Effector memory CD8-positive, alpha-beta T cell (primary cell): ENCODE data around the gene SMYD3.

Experiments
- ATAC-seq: fragments of 150-1000 bp; cut with Tn5 transposase; replicated peaks from 2 replicates; pipeline ENCODE4 v1.10.0; 2021; ENCODE audit warnings: mild to moderate bottlenecking, moderate library complexity
- DNase-seq, 3 experiments: peaks; one replicate each; pipeline ENCODE4 v3.0.0; 2021
- H3K27ac Mint-ChIP-seq, 2 donors: one replicate each; pipeline ENCODE4 v1.8.0; 2022; ENCODE audit warnings: mild to moderate bottlenecking in 2 of 2, mixed read lengths in 2 of 2, moderate library complexity in 2 of 2
- H3K27me3 Mint-ChIP-seq, 2 donors: one replicate each; pipeline ENCODE4 v1.8.0; 2022; ENCODE audit warnings: mixed read lengths in 2 of 2
- H3K36me3 Mint-ChIP-seq: one replicate; pipeline ENCODE4 v1.8.0; 2022; ENCODE audit warnings: mild to moderate bottlenecking, moderate library complexity, mixed read lengths; ENCODE audit not compliant: insufficient read depth
- H3K4me1 Mint-ChIP-seq, 2 donors: one replicate each; pipeline ENCODE4 v1.8.0; 2022; ENCODE audit warnings: low read depth in 2 of 2, mixed read lengths in 2 of 2
- H3K4me3 Mint-ChIP-seq, 2 donors: one replicate each; pipeline ENCODE4 v1.8.0; 2022; ENCODE audit warnings: mild to moderate bottlenecking in 2 of 2, mixed read lengths in 2 of 2, moderate library complexity in 2 of 2
- H3K9me3 Mint-ChIP-seq, 2 donors: one replicate each; pipeline ENCODE4 v1.8.0; 2022; ENCODE audit warnings: mixed read lengths in 2 of 2
- total RNA-seq, 9 experiments: gene quantifications; one replicate each; lab custom pipeline; 2026; lab: John Stamatoyannopoulos, UW

SMYD3 gene
- total RNA-seq: 8.5 to 36.3 (median 15.5) reads per million in 9 experiments

GRCh38 chr1:246506674-246507481 is at the start of gene SMYD3:
Gene SMYD3, minus strand, starts transcription at chr1:246507279.
- ATAC-seq (peak; percentile 83), DNase-seq (peak; percentile 65 to 72 (median 71))
- Mint-ChIP-seq H3K4me1 (peaks cover 22 to 24% of the 10 kb centered on the region in 2 donors), H3K27me3 (no peaks in the 10 kb centered on the region), H3K36me3 (peaks cover 9% of the 10 kb centered on the region), H3K4me3 (peak within 1 kb of the TSS; percentile 85 to 87), H3K27ac (peak within 1 kb of the TSS; percentile 89 to 92), H3K9me3 (no peaks in the 10 kb centered on the region)

DNA sequence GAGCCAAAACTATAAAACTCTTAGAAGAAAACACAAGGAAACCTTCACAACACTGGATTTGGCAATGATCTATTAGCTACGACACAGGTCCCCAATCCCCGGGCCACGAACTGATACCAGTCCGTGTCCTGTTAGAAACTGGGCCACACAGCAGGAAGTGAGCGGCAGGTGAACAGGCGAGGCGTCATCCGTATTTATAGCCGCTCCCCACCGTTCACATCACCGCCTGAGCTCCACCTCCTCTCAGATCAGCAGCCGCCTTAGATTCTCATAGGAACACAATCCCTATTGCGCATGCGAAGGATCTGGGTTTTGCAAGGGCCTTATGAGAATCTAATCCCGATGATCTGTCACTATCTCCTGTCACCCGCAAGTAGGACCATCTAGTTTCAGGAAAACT is 47.1 kb upstream of the SMYD3 start:
- Mint-ChIP-seq H3K27me3 (no peaks in the 10 kb centered on the region), H3K36me3 (peaks cover 63% of the 10 kb centered on the region), H3K4me3 (no peak overlapping the region), H3K4me1 (peaks cover 1 to 9% of the 10 kb centered on the region in 2 donors), H3K27ac (no peak overlapping the region), H3K9me3 (no peaks in the 10 kb centered on the region)
- DNase-seq (no peak), ATAC-seq (no peak)

DNA sequence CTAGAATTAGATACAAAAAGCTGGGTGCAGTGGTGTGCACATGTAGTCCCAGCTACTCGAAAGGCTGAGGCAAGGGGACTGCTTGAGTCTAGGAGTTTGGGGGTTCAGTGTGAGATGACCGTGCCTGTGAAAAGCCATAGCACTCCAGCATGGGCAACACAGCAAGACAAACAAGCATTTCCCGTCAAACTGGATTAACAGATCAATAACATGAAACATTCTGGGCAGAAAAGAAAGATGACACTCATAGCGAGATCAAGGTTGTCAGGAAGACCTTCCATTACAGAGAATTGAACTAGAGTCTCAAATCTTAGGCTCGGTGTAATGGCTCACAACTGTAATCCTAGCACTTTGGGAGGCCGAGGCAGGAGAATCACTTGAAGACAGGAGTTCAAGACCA is 45.0 kb upstream of the SMYD3 start:
- Mint-ChIP-seq H3K4me3 (no peak overlapping the region), H3K36me3 (peaks cover 60% of the 10 kb centered on the region), H3K27me3 (no peaks in the 10 kb centered on the region), H3K27ac (no peak overlapping the region), H3K9me3 (no peaks in the 10 kb centered on the region), H3K4me1 (peaks cover 0 to 3% of the 10 kb centered on the region in 2 donors)
- DNase-seq: no peak
- no peak for ATAC-seq

GRCh38 chr1:246550402-246550801 is 43.3 kb upstream of the SMYD3 start:
- Mint-ChIP-seq H3K27me3 (no peaks in the 10 kb centered on the region), H3K9me3 (no peaks in the 10 kb centered on the region), H3K4me1 (peaks cover 0 to 3% of the 10 kb centered on the region in 2 donors), H3K36me3 (peaks cover 59% of the 10 kb centered on the region), H3K27ac (peak overlapping the region in 1 of 2 donors; percentile 4), H3K4me3 (no peak overlapping the region)
- DNase-seq (no peak), ATAC-seq (no peak)

DNA sequence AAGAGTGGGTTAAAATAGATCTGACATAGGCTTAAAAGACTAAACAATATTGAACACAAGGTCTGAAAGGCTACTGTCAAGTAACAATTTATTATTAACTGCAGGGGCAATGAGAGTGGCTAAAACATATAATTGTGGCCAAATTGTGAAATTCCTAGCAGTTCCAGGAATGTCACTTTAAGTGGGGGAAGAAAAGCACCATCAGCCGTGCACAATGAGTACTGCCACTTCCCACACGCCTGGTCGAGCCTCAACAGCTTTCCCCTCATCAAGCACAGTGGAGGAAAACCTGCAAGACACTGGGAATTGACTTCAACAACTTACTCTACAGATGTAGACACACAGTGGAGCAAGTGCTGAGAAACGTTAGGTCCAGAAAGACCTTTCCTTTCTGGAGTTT is 42.6 kb upstream of the SMYD3 start:
- Mint-ChIP-seq H3K4me3 (no peak overlapping the region), H3K36me3 (peaks cover 58% of the 10 kb centered on the region), H3K27me3 (no peaks in the 10 kb centered on the region), H3K27ac (peak overlapping the region in 1 of 2 donors; percentile 4), H3K9me3 (no peaks in the 10 kb centered on the region), H3K4me1 (peaks cover 0 to 2% of the 10 kb centered on the region in 2 donors)
- DNase-seq (no peak), ATAC-seq (no peak)

- peaks cover 65% of the 10 kb centered on the region for H3K36me3 Mint-ChIP-seq
- H3K9me3 Mint-ChIP-seq: no peaks in the 10 kb centered on the region
- ATAC-seq: no peak
Measured at GRCh38 chr1:246544001-246544400, 36.9 kb upstream of the SMYD3 start.

DNA sequence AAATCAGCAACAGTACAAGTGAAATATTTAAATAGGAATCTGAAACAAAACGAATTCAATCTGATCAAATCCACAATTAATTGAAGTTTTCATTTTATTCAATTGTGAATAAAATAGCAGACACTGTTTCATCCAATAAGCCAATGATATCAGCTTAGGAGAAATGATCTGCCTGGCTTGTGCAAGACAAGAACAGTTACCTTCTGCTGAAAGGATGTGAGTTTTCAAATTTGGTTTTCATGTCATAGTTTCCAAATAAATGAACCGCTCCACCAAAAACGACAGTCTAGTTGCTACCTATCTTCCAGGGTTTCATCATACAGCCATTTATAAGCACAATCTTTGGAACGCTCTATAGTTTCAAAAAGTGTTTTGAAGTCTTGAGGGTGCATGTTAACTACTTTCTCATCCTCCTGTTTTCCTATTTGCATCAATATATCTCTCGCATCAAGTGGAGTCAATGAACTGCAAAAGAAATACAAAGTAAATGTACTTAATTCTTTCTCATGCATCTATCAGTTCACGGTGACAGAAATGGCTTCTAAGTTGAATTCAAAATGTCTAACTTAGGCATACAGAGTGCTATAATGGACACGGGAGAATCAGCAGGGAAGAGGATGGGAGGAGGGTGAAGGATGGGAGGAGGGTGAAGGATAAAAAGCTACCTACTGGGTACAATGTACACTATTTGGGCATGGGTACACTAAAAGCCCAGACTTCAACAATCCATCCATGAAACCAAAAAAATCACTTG is 33.8 kb upstream of the SMYD3 start:
- Mint-ChIP-seq H3K9me3 (no peaks in the 10 kb centered on the region), H3K4me3 (no peak overlapping the region), H3K27ac (no peak overlapping the region), H3K4me1 (no peaks in the 10 kb centered on the region), H3K27me3 (no peaks in the 10 kb centered on the region), H3K36me3 (peaks cover 47% of the 10 kb centered on the region)
- no peak for DNase-seq
- no peak for ATAC-seq

More at GRCh38 chr1:246544001-246544400, 36.9 kb upstream of the SMYD3 start:
- Mint-ChIP-seq H3K4me3 (no peak overlapping the region), H3K4me1 (no peaks in the 10 kb centered on the region), H3K27ac (no peak overlapping the region), H3K27me3 (no peaks in the 10 kb centered on the region)
- DNase-seq: no peak

DNA sequence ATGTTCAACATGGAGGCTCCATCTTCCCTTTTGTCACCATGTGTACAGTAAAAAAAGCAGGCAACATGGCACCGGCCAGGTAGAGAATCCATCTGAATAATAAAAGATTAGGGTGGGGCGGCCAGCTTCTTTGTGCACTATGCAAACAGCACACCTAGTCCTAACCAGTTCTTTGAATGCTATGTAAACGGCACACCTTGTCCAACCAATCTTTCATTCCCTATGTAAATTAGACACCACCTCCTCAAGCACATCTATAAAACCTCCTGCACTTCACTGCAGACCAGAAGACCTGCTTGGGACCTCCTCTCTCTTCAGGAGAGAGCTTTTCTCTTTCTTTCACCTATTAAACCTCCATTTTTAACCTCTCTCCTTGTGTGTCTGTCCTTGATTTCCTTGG is 30.8 kb upstream of the SMYD3 start:
- DNase-seq (no peak), ATAC-seq (no peak)
- Mint-ChIP-seq H3K36me3 (peaks cover 20% of the 10 kb centered on the region), H3K27me3 (no peaks in the 10 kb centered on the region), H3K9me3 (no peaks in the 10 kb centered on the region), H3K27ac (no peak overlapping the region), H3K4me1 (no peaks in the 10 kb centered on the region), H3K4me3 (no peak overlapping the region)

DNA sequence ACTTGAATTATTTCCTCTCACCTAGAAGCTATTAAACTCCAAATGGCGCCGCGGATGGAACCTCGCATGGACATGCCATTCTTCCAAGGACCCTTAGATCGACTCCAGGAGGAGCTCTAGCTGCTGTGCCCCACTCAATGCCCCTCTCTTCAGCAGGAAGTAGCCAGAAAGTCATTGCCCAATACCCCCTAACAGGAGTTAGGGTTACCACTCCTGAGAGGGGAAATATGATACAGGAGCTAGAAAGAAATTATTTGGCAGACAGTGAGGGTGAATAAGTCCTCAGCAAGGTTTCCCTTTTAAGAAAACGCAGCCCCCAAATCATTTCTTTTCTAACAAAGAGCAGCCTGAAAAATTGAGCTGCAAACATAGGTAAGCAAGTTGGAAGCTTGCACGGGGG is 30.4 kb upstream of the SMYD3 start:
- H3K4me3 Mint-ChIP-seq: no peak overlapping the region
- no peaks in the 10 kb centered on the region for H3K9me3 Mint-ChIP-seq
- no peak for DNase-seq
- no peaks in the 10 kb centered on the region for H3K4me1 Mint-ChIP-seq
- no peaks in the 10 kb centered on the region for H3K27me3 Mint-ChIP-seq
- H3K27ac Mint-ChIP-seq: no peak overlapping the region
- ATAC-seq: no peak
- peaks cover 16% of the 10 kb centered on the region for H3K36me3 Mint-ChIP-seq

GRCh38 chr1:246534114-246534513 is 27.0 kb upstream of the SMYD3 start:
- no peak for DNase-seq
- Mint-ChIP-seq H3K27ac (no peak overlapping the region), H3K27me3 (no peaks in the 10 kb centered on the region), H3K9me3 (no peaks in the 10 kb centered on the region), H3K4me1 (no peaks in the 10 kb centered on the region), H3K4me3 (no peak overlapping the region), H3K36me3 (peaks cover 4% of the 10 kb centered on the region)
- ATAC-seq: no peak

- H3K4me3 Mint-ChIP-seq: no peak overlapping the region
- H3K27me3 Mint-ChIP-seq: no peaks in the 10 kb centered on the region
- no peaks in the 10 kb centered on the region for H3K9me3 Mint-ChIP-seq
- no peak overlapping the region for H3K27ac Mint-ChIP-seq
- H3K36me3 Mint-ChIP-seq: peaks cover 4% of the 10 kb centered on the region
- ATAC-seq (no peak), DNase-seq (no peak)
- peaks cover 0 to 3% of the 10 kb centered on the region in 2 donors for H3K4me1 Mint-ChIP-seq
Measured at GRCh38 chr1:246533371-246533905, 26.4 kb upstream of the SMYD3 start.

GRCh38 chr1:246532519-246532918 is 25.4 kb upstream of the SMYD3 start:
- Mint-ChIP-seq H3K9me3 (no peaks in the 10 kb centered on the region), H3K4me3 (no peak overlapping the region), H3K36me3 (peaks cover 4% of the 10 kb centered on the region), H3K4me1 (peaks cover 2 to 11% of the 10 kb centered on the region in 2 donors), H3K27ac (no peak overlapping the region), H3K27me3 (no peaks in the 10 kb centered on the region)
- no peak for ATAC-seq
- DNase-seq: no peak

DNA sequence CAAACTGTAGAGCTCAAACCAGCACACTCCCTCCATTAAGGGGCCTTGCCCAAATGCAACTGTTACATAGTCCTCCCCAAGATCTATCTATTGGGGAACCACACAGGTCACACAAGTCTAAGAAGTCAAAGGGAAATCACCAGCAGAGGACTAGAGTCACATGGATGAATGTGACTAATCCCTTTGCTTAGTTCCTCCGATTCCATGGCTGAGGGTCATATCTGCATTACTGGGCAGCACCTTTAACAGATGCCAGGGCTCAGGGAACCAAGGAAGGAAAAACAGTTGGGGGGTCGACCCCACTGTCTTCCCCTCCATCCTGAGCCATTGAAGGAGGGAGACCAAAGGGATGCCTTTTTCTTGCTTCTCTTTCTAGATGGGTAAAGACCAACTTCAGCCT is 23.4 kb upstream of the SMYD3 start:
- no peaks in the 10 kb centered on the region for H3K27me3 Mint-ChIP-seq
- no peak overlapping the region for H3K4me3 Mint-ChIP-seq

More for the DNA sequence above, 23.4 kb upstream of the SMYD3 start:
- ATAC-seq: no peak
- Mint-ChIP-seq H3K27ac (no peak overlapping the region), H3K9me3 (no peaks in the 10 kb centered on the region), H3K4me1 (peaks cover 10 to 16% of the 10 kb centered on the region in 2 donors), H3K36me3 (no peaks in the 10 kb centered on the region)
- DNase-seq: no peak
